Measurements from ENCODE around the gene ARHGAP1. TPM values are rescaled to one million over a fixed set of nuclear protein-coding genes. Genes with fewer than 3 reads are reported as not detected.

ARHGAP1 gene
- total RNA-seq, 2 experiments from 2014 or later: 61.9 to 68.5 TPM

DNA sequence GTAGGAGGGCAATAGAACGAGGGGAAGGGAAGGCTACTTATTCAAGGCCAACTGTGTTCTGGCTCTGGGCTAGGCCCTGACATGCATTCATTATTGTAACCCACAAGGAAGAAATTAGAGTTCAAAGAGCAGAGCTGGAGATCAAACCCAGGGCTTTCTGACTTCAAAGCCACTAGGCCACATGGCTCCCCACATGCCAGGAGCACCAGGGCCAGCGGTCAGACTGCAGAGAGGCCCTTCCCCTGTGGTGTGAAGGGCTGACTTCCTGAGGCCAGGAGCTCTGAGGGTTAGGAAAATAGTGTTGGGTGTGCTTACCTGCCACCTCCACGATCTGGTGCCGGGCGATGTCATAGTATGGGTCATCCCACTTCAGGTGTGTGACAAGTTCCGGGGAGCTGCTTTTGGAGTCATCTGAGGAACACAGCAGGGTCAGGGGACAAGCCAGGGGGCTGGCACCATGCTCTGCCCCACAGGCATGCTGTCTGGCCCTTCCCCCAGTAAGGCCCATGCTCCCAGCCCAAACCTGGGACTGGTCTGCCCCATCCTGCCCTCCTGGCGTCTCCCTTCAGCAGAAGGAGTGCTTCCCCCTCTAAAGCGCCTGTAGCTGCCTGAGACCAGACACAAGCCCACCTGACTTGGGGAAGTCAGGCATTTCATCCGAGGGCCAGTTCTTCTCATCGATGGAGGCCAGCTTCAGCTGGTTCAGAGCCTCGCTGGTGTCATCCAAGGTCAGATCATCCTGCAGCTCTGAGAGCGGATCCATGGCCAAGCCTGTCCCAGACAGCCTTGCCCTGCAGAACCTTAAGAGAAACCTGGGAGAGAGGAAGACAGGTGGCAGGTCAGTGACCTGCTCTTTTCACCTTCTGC lies 4.8 kb downstream of the ARHGAP1 start:
- Mint-ChIP-seq H3K4me3 (no peak overlapping the region), H3K27me3 (no peaks in the 10 kb centered on the region), H3K27ac (no peak overlapping the region), H3K4me1 (peaks cover 20% of the 10 kb centered on the region), H3K9me3 (ENCODE audit: low read depth) (no peaks in the 10 kb centered on the region), H3K36me3 (peaks cover 5% of the 10 kb centered on the region)
- CTCF ChIA-PET: interaction anchor here (1.5 kb wide), 1 partner anchor 25 kb away, joined by 5 read pairs; no protein-coding TSS in a partner anchor
- DNase-seq: no peak
- ATAC-seq: no peak

DNA sequence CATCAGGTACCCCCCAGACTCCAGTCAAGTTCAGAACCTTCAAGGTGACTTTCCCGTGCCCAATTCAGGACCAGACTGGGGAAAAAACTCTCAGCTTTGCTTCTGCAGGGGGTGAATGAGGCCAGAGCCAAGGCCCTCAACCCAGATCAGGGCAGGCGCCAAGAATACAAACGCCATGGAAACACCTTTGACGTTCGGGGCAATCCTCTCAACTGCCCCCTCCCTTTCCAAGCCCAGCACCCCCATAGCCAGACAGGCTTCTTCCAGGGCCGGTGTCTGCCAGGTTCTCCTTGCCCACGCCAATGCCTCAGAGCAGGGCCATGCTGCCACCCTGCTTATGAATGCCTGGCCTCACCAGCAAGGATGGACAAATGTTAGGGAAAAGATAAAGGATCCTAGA lies 5.8 kb downstream of the ARHGAP1 start:
- Mint-ChIP-seq H3K27ac (no peak overlapping the region), H3K4me3 (no peak overlapping the region), H3K4me1 (peaks cover 19% of the 10 kb centered on the region), H3K9me3 (ENCODE audit: low read depth) (no peaks in the 10 kb centered on the region), H3K27me3 (no peaks in the 10 kb centered on the region), H3K36me3 (peaks cover 2% of the 10 kb centered on the region)
- DNase-seq: no peak
- no peak for ATAC-seq
- CTCF ChIA-PET: interaction anchor here (1.0 kb wide), 1 partner anchor 24 kb away, joined by 3 read pairs; no protein-coding TSS in a partner anchor

DNA sequence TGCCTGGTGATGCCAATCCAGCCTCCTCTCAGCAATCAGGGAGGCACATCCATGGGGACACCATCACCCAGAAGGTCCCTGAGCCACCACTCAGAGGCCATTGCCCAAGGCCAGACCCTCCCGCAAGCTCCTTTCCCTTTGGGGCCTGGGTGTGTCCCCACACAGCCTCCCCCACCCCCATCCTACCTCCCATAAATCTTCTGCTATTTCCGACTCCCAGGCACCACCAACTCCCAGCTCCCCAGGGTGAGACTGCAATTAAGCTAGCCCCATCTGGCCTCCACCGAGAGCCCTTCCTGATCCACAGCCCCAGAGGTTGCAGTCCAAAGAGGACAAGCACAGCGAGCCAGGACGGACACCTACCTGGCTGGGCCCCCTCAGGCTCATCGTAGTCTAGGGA lies 6.3 kb downstream of the ARHGAP1 start:
- Mint-ChIP-seq H3K27ac (no peak overlapping the region), H3K4me1 (peaks cover 14% of the 10 kb centered on the region), H3K4me3 (no peak overlapping the region), H3K36me3 (peaks cover 4% of the 10 kb centered on the region), H3K27me3 (no peaks in the 10 kb centered on the region), H3K9me3 (ENCODE audit: low read depth) (no peaks in the 10 kb centered on the region)
- CTCF ChIA-PET: interaction anchor here (1.0 kb wide), 1 partner anchor 23 kb away, joined by 3 read pairs; no protein-coding TSS in a partner anchor
- DNase-seq (no peak), ATAC-seq (no peak)

DNA sequence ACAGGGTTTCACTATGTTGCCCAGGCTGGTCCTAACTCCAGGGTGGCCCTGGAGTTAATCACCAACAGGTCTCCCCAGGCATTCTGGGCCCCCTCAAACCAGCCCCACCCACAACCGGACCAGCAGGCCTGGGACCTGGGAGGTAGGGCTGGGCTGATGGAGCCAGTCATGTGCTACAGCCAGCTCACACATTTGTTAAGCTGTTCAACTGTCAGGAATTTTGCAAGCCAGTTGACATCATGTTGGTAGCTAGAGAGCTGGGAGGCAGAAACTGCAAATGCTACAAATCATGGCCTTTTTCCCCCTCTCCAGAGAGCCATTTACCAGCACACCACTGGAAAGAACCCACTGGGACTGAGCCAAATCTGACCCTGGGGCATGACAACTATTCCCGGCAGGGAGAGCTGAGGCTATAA lies 6.8 kb downstream of the ARHGAP1 start:
- Mint-ChIP-seq H3K4me1 (peaks cover 10% of the 10 kb centered on the region), H3K27me3 (no peaks in the 10 kb centered on the region), H3K9me3 (ENCODE audit: low read depth) (no peaks in the 10 kb centered on the region), H3K4me3 (no peak overlapping the region), H3K36me3 (peaks cover 6% of the 10 kb centered on the region), H3K27ac (no peak overlapping the region)
- CTCF ChIA-PET: interaction anchor here (1.0 kb wide), 1 partner anchor 23 kb away, joined by 3 read pairs; no protein-coding TSS in a partner anchor
- ATAC-seq: no peak
- no peak for DNase-seq

DNA sequence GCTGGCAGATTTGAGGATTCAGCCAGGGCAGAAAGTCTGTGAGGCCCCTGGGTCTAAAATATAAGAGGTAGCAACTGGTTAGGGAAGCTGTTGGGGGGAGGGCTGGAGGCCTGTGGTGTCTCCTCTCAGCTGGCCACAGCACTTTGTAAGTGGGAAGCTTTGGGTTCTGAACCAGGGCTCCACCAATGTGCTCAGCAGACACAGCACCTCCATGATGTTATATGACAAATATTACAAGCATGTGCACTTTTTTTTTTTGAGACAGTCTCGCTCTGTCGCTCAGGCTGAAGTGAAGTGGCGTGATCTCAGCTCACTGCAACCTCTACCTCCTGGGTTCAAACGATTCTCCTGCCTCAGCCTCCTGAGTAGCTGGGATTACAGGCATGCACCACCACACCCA lies 8.0 kb downstream of the ARHGAP1 start:
- H3K9me3 Mint-ChIP-seq (ENCODE audit: low read depth): no peaks in the 10 kb centered on the region
- DNase-seq (no peak), ATAC-seq (no peak)
- H3K27me3 Mint-ChIP-seq: no peaks in the 10 kb centered on the region
- CTCF ChIA-PET: no interaction called here
- no peak overlapping the region for H3K27ac Mint-ChIP-seq
- peaks cover 9% of the 10 kb centered on the region for H3K36me3 Mint-ChIP-seq
- H3K4me3 Mint-ChIP-seq: no peak overlapping the region
- H3K4me1 Mint-ChIP-seq: peaks cover 1% of the 10 kb centered on the region

DNA sequence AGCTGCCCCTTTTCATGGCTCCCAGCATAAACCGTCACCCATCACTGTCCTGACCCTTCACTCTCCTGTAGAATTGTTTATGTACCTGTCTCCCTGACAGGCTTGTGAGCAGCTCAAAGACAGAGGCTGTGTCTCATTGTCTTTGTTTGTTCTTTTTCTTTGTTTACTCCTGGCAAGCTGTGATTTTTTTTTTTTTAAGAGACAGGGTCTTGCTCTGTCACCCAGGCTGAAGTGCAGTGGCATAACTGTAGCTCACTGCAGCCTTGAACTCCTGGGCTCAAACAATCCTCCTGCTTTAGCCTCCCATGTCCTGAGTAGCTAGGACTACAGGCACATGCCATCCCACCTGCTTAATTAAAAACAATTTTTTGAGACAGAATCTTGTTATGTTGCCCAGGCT lies 9.7 kb downstream of the ARHGAP1 start:
- CTCF ChIA-PET: no interaction called here
- peaks cover 12% of the 10 kb centered on the region for H3K36me3 Mint-ChIP-seq
- no peak overlapping the region for H3K27ac Mint-ChIP-seq
- no peak overlapping the region for H3K4me3 Mint-ChIP-seq
- no peaks in the 10 kb centered on the region for H3K9me3 Mint-ChIP-seq (ENCODE audit: low read depth)
- DNase-seq (no peak), ATAC-seq (no peak)
- H3K4me1 Mint-ChIP-seq: peaks cover 1% of the 10 kb centered on the region
- H3K27me3 Mint-ChIP-seq: no peaks in the 10 kb centered on the region

DNA sequence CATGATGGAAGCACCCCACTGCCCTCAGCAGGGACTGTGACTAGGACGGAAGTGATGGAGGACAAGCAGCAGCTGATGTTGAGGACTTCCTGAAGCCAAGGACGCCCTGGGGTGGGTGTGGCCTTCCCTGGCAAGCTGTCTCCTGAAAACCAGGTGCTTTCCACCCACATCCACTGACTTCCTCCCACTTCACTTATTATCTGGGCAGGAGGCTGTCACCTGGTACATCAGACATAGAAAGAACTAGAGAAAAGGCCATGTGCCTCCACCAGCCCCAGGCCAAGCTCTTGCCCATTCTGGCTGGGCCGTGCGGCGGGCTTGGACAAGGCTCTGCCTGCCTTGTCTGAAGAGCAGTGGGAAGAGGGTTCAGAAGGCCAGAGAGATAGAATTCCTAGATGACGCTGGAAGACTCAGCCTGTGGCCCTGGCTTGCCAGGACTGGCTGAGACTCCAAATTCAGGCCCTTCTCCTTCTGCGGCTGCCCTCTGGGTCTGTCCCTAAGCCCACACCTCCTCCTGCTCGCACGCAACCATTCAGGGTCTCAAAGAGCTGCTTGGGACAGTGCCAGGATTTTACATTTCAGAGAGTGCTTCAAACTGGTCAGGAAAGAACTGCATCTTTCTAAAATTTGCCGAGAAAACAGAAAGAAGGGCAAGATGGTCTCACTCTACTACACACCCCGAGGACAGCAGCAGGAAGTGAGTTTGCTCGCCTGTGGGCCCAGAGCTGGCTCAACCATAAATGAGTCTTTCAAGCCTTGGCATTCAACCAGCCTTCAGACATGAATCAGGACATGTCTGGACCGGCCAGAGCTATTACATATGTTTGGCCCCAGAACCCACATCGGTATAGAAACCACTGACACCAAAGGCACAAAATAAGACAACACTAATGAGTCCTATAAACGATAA lies 13.3 kb downstream of the ARHGAP1 start:
- H3K9me3 Mint-ChIP-seq (ENCODE audit: low read depth): no peaks in the 10 kb centered on the region
- no peaks in the 10 kb centered on the region for H3K27me3 Mint-ChIP-seq
- no peak overlapping the region for H3K4me3 Mint-ChIP-seq
- peaks cover 4% of the 10 kb centered on the region for H3K4me1 Mint-ChIP-seq
- CTCF ChIA-PET: no interaction called here
- peaks cover 13% of the 10 kb centered on the region for H3K36me3 Mint-ChIP-seq
- ATAC-seq (no peak), DNase-seq (no peak)
- H3K27ac Mint-ChIP-seq: peak overlapping the region; percentile 15

DNA sequence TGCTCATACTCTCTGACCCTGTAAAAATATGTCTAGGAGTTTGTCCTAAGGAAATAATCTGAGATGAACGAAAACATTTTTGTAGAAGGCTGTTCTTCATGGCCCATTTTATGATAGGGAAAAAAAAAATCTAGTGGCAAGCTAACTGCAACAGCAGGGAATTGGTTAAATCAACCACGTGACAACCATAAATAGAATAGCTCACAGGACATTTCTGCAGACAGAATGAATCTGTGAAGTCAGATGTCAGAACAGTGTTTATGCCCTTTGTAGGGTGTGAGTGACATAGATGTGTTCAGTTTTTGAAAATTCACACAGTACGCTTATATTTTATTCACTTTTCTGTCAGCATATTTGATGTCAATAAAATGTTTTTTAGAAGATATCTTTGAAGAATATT lies 16.1 kb downstream of the ARHGAP1 start:
- Mint-ChIP-seq H3K4me3 (no peak overlapping the region), H3K27me3 (no peaks in the 10 kb centered on the region), H3K27ac (no peak overlapping the region), H3K4me1 (peaks cover 4% of the 10 kb centered on the region), H3K9me3 (ENCODE audit: low read depth) (no peaks in the 10 kb centered on the region), H3K36me3 (peaks cover 16% of the 10 kb centered on the region)
- ATAC-seq (no peak), DNase-seq (no peak)
- CTCF ChIA-PET: no interaction called here

DNA sequence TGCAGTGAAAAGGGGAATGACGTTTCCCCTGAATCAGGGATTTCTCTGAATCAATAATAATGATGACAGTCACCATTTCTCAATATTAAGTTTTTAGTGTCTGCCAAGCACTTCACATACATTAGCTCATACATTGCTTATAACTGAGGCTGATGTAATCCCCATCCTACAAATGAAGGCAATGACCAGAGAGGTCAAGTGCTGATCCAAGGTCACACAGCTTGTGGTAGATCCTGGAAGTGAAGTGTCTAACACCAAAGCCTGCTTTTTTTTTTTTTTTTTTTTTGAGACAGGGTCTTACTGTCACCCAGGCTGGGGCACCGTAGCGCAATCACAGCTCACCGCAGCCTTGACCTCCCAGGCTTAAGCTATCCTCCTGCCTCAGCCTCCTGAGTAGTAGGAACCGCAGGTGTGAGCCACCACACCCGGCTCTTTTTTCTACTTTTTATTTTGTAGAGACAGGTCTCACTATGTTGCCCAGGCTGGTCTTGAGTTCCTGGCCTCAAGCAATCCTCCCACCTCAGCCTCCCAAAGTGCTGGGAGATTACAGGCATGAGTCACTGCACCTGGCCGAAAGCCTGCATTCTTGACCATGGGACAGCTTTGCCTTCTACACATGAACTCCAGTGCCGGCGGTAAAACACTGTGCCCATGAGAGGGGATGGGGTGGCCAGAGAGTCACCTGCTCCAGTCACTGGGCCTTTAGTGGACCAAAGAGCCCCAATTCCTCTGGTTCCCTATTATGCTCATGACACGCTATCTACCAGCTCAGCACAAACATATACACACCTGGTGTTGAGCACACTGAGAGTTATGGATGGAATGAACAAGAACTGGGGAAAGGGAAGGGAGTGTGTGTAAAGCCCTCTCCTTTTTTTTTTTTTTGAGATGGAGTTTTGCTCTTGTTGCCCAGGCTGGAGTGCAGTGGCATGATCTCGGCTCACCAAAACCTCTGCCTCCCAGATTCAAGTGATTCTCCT lies 17.4 kb downstream of the ARHGAP1 start:
- H3K27me3 Mint-ChIP-seq: no peaks in the 10 kb centered on the region
- H3K9me3 Mint-ChIP-seq (ENCODE audit: low read depth): no peaks in the 10 kb centered on the region
- no peak for ATAC-seq
- DNase-seq: no peak
- CTCF ChIA-PET: interaction anchor here (0.7 to 2.0 kb wide), 2 partner anchors 11 to 129 kb away, joined by 6 to 9 read pairs; no protein-coding TSS in a partner anchor
- peaks cover 11% of the 10 kb centered on the region for H3K36me3 Mint-ChIP-seq
- peak overlapping the region; percentile 36 for H3K27ac Mint-ChIP-seq
- H3K4me1 Mint-ChIP-seq: peaks cover 4% of the 10 kb centered on the region
- H3K4me3 Mint-ChIP-seq: no peak overlapping the region

DNA sequence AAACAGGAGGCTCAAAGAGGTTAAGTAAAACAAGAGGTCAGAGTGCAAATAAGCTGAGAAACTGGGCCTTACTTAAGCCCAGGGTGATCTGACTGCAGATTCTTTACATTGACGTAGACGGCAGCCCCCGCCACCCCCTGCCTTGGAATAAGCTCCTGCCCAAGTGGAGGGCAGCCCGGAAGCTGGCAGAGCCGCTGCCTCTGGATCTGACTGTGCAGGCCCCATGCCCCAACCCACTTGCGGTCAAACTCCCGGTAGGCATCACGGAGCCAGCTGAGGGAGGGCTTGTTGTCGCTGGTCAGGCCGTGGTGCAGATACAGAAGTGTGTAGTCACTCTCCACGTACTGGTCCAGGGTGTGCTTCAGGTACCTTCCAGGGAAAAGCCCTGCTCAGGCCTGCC lies 18.6 kb downstream of the ARHGAP1 start:
- CTCF ChIA-PET: interaction anchor here (2.0 kb wide), 1 partner anchor 10 kb away, joined by 9 read pairs; no protein-coding TSS in a partner anchor
- no peak for ATAC-seq
- DNase-seq: no peak
- Mint-ChIP-seq H3K4me3 (no peak overlapping the region), H3K4me1 (peaks cover 8% of the 10 kb centered on the region), H3K27ac (no peak overlapping the region), H3K36me3 (peaks cover 11% of the 10 kb centered on the region), H3K27me3 (no peaks in the 10 kb centered on the region), H3K9me3 (ENCODE audit: low read depth) (no peaks in the 10 kb centered on the region)

DNA sequence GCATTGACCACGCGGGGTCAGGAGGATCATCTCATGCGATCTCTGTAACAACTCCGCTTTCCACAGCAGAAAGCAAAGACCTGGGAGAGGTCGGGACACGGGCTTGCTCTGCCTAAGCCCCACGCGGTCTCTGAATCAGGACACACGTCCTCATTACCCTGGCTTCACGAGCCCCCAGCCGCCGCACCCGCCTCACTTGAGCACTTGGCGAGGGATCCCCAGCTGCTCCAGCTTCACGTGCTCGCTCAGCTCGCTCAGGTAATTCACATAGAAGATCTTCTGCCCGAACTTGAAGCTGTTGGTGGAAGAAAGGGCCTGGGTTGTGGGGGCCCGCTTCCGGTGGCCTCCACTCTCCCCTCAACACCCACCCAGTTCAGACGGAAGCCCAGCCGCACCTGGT lies 19.6 kb downstream of the ARHGAP1 start:
- CTCF ChIA-PET: interaction anchor here (1.1 kb wide), 1 partner anchor 10 kb away, joined by 3 read pairs; no protein-coding TSS in a partner anchor
- H3K4me3 Mint-ChIP-seq: no peak overlapping the region
- H3K9me3 Mint-ChIP-seq (ENCODE audit: low read depth): no peaks in the 10 kb centered on the region
- no peaks in the 10 kb centered on the region for H3K27me3 Mint-ChIP-seq
- H3K27ac Mint-ChIP-seq: no peak overlapping the region
- peaks cover 9% of the 10 kb centered on the region for H3K36me3 Mint-ChIP-seq
- DNase-seq: no peak
- H3K4me1 Mint-ChIP-seq: peaks cover 12% of the 10 kb centered on the region
- ATAC-seq: no peak

DNA sequence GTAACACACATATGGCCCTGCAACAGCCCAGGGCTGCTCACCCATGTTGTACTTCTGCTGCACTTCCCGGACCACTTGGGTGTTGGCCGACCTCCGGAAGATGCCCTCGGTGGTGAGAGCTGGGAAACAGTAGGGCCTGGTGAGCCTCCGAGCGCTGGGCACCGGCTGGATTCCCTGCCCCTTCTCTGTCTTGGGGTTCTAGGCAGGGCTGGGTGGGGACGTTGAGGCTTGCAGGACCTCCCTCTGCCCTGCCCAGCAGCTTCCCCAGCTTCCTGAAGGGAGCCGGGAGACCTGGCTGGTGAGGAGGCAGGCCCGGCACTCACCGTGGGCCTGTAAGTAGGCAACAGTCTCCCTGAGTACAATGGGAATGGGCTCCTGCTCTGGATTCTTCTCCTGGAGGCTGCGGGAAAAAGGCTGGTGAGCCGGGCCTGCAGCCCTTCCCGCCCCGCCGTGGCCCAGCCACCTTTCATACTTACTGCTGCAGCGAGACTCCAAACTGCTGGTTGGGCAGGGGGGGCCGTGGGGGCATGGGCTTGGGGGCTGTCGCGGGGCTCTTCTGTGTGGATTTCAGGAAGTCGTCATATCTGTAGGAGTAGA lies 20.2 kb downstream of the ARHGAP1 start:
- Mint-ChIP-seq H3K4me1 (peaks cover 17% of the 10 kb centered on the region), H3K27ac (no peak overlapping the region), H3K9me3 (ENCODE audit: low read depth) (no peaks in the 10 kb centered on the region), H3K4me3 (no peak overlapping the region), H3K27me3 (no peaks in the 10 kb centered on the region), H3K36me3 (peaks cover 9% of the 10 kb centered on the region)
- CTCF ChIA-PET: interaction anchor here (1.1 kb wide), 1 partner anchor 10 kb away, joined by 3 read pairs; no protein-coding TSS in a partner anchor
- DNase-seq: no peak
- no peak for ATAC-seq
